HCT116 (cell line): ENCODE measurements around the gene PGLYRP4. TPM values are rescaled to one million over a fixed set of nuclear protein-coding genes. Genes with fewer than 3 reads are reported as not detected.

ENCODE experiments used
- ATAC-seq: fragments of 200-7000 bp; cut with Tn5 transposase; 2 replicates; pipeline ENCODE4 v1.9.1; 2020; ENCODE audit warnings: mild to moderate bottlenecking, moderate library complexity
- BruUV-seq: library from RNA; stranded (reverse); fragments of 400-500 nt; replicated peaks from 2 replicates; lab custom pipeline; 2021; lab: Mats Ljungman, UMichigan
- CTCF ChIA-PET: fragments of 300-600 bp; sonication (Branson Sonifier 250); formaldehyde crosslinking; loops from one replicate; lab custom pipeline; 2021; ENCODE audit warnings: antibody characterized with exemption; lab: Charles Lee
- POLR2A ChIA-PET: fragments of 300-600, 350-600 bp; sonication (Branson Sonifier 250); formaldehyde crosslinking; loops from one replicate; lab custom pipeline; 2021; ENCODE audit warnings: antibody characterized with exemption; lab: Charles Lee
- RAD21 ChIA-PET, 2 experiments: fragments of 300-600 bp; sonication (Branson Sonifier 250); formaldehyde crosslinking; loops; one replicate each; lab custom pipeline; 2023; ENCODE audit warnings: low total read pairs in 2 of 2; ENCODE audit not compliant: uncharacterized antibody in 2 of 2, unreplicated experiment in 2 of 2, low non-redundant PET in 1 of 2; lab: Charles Lee
- DNase-seq: peaks from one replicate; pipeline ENCODE4 v3.0.0-alpha.2; 2010; ENCODE audit warnings: low read depth, low spot score
- H2AFZ ChIP-seq: fragments of 200-600 bp; shearing (Covaris generic), sonication (generic); 2 replicates; pipeline ENCODE4 v1.6.1; 2017; ENCODE audit warnings: low read depth, mixed run types, mixed read lengths, antibody characterized with exemption, low read length; ENCODE audit not compliant: poor library complexity, severe bottlenecking
- H3K27ac ChIP-seq: 2 replicates; pipeline ENCODE4 v1.5.1; 2012; ENCODE audit warnings: low read depth, low read length
- H3K27me3 ChIP-seq: fragments of 200-600 bp; sonication (generic); 2 replicates; pipeline ENCODE4 v1.6.1; 2016; ENCODE audit warnings: mixed run types, low read length, mixed read lengths; ENCODE audit not compliant: insufficient read depth
- H3K36me3 ChIP-seq, 2 experiments: fragments of 200-500 bp in 1 of 2; fragments of 200-600 bp in 1 of 2; sonication (Bioruptor generic) in 1 of 2; sonication (generic) in 1 of 2; 2 replicates each; pipeline versions ENCODE4 v1.5.1 to v1.6.1; 2014 to 2016; ENCODE audit warnings: low read length in 2 of 2, inconsistent platforms in 1 of 2, mixed read lengths in 1 of 2, mixed run types in 1 of 2; ENCODE audit not compliant: insufficient read depth in 2 of 2, control insufficient read depth in 1 of 2
- H3K4me1 ChIP-seq, 2 experiments: fragments of 200-600 bp in 1 of 2; sonication (generic) in 1 of 2; 2 replicates each; pipeline versions ENCODE4 v1.5.1 to v1.6.1; 2012 to 2017; ENCODE audit warnings: low read length in 2 of 2, inconsistent platforms in 1 of 2, mild to moderate bottlenecking in 1 of 2, mixed read lengths in 1 of 2, mixed run types in 1 of 2, moderate library complexity in 1 of 2; ENCODE audit not compliant: insufficient read depth in 2 of 2, control insufficient read depth in 1 of 2
- H3K4me2 ChIP-seq: fragments of 200-600 bp; sonication (generic); 2 replicates; pipeline ENCODE4 v1.6.1; 2017; ENCODE audit warnings: mixed run types, low read length, mixed read lengths
- H3K4me3 ChIP-seq, 2 experiments: fragments of 200-600 bp in 1 of 2; sonication (generic) in 1 of 2; replicated peaks in 1 of 2; 2 replicates each; pipeline ENCODE4 v1.5.1; 2011 to 2016; ENCODE audit warnings: low read length in 2 of 2, control low read depth in 1 of 2, low read depth in 1 of 2, mild to moderate bottlenecking in 1 of 2, mixed read lengths in 1 of 2, mixed run types in 1 of 2
- H3K79me2 ChIP-seq: fragments of 200-600 bp; sonication (generic); 2 replicates; pipeline ENCODE4 v1.6.1; 2017; ENCODE audit warnings: mild to moderate bottlenecking, mixed run types, low read length, moderate library complexity, mixed read lengths; ENCODE audit not compliant: insufficient read depth
- H3K9ac ChIP-seq: fragments of 200-600 bp; sonication (generic); 2 replicates; pipeline ENCODE4 v1.6.1; 2016; ENCODE audit warnings: low read length, mixed read lengths
- H3K9me2 ChIP-seq: fragments of 200-600 bp; sonication (generic), shearing (Covaris generic); 2 replicates; pipeline ENCODE4 v1.6.1; 2017; ENCODE audit warnings: mixed run types, mild to moderate bottlenecking, moderate library complexity; ENCODE audit not compliant: insufficient read depth
- H3K9me3 ChIP-seq, 2 experiments: fragments of 200-500 bp in 1 of 2; fragments of 200-600 bp in 1 of 2; sonication (Bioruptor generic) in 1 of 2; sonication (generic) in 1 of 2; 2 replicates each; pipeline ENCODE4 v1.6.1; 2014 to 2017; ENCODE audit warnings: low read length in 2 of 2, mixed read lengths in 2 of 2, inconsistent platforms in 1 of 2, low read depth in 1 of 2, mild to moderate bottlenecking in 1 of 2, mixed run types in 1 of 2, moderate library complexity in 1 of 2; ENCODE audit not compliant: control insufficient read depth in 1 of 2, insufficient read depth in 1 of 2
- H4K20me1 ChIP-seq: fragments of 200-600 bp; sonication (generic), shearing (Covaris generic); 2 replicates; pipeline ENCODE4 v1.6.1; 2017; ENCODE audit warnings: mixed run types, mild to moderate bottlenecking, moderate library complexity; ENCODE audit not compliant: insufficient read depth
- CEBPB ChIP-seq: IDR thresholded peaks from 2 replicates; pipeline ENCODE4 v1.6.1; 2012; ENCODE audit warnings: low read depth
- EGR1 ChIP-seq: IDR thresholded peaks from 2 replicates; pipeline ENCODE4 v1.6.1; 2012; ENCODE audit warnings: low read depth
- EZH2phosphoT487 ChIP-seq: fragments of 200-600 bp; IDR thresholded peaks from 2 replicates; pipeline ENCODE4 v1.6.1; 2018; ENCODE audit warnings: antibody characterized with exemption, borderline replicate concordance
- POLR2A ChIP-seq: IDR thresholded peaks from 2 replicates; pipeline ENCODE4 v1.7.0; 2011; ENCODE audit warnings: borderline replicate concordance; ENCODE audit not compliant: insufficient read depth, insufficient read length; ENCODE audit errors: extremely low read depth
- RAD21 ChIP-seq: IDR thresholded peaks from 2 replicates; pipeline ENCODE4 v1.6.1; 2012; ENCODE audit warnings: low read depth, mild to moderate bottlenecking
- SP1 ChIP-seq: IDR thresholded peaks from 2 replicates; pipeline ENCODE4 v1.6.1; 2012; ENCODE audit warnings: low read depth
- SRF ChIP-seq: IDR thresholded peaks from 2 replicates; pipeline ENCODE4 v1.6.1; 2012; ENCODE audit warnings: low read depth
- intact Hi-C: fragments of 100-400 bp; cut with micrococcal nuclease; formaldehyde crosslinking; loops from 2 replicates; pipeline ENCODE4 v1.10.0; 2022
- total RNA-seq: library from RNA; stranded (reverse); gene quantifications from one replicate; pipeline ENCODE4 v1.2.1, GENCODE V29; 2021; ENCODE audit not compliant: unreplicated experiment
- TF ChIP-seq, protein P1 (sequence below): IDR thresholded peaks from 2 replicates; pipeline ENCODE4 v1.6.1; 2011; ENCODE audit warnings: mild to moderate bottlenecking, low read length, moderate library complexity; ENCODE audit not compliant: insufficient replicate concordance; ENCODE audit errors: extremely low read depth

The PGLYRP4 gene
- total RNA-seq, 1 experiment from 2014 or later = not detected

DNA sequence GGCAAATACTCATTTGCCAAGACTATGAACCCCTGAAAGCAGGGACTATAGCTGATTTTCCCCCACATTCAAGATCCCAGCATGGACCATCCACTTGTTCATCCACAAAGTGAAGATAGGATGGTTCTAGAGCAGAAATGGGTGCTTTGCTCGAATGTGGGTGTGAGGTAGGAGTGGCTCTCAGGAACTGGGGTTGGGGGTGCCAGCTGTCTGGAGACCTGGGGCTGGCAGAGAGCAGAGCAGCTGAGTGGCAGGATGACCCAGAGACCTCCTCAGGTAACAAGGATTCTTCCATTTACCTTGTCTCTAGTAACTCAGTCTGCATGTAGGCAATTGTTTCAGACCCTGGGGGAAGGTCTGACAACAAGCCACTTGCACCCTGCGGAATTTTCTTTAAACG lies 15.0 kb upstream of the PGLYRP4 start:
- ATAC-seq = no peak
- Histone ChIP-seq H3K4me1 (no peaks in the 10 kb centered on the region), H3K9ac (no peak overlapping the region), H3K79me2 (no peaks in the 10 kb centered on the region), H3K4me2 (no peak overlapping the region), H3K9me2 (no peaks in the 10 kb centered on the region), H3K27me3 (peaks cover 27% of the 10 kb centered on the region), H3K36me3 (no peaks in the 10 kb centered on the region), H3K9me3 (no peaks in the 10 kb centered on the region), H4K20me1 (no peaks in the 10 kb centered on the region), H3K27ac (no peak overlapping the region), H2AFZ (no peak overlapping the region), H3K4me3 (no peak overlapping the region)
- DNase-seq = no peak
- BruUV-seq = no TSS peak
- intact Hi-C loops = no loop called here
- RAD21 ChIA-PET = no interaction called here
- CTCF ChIA-PET = interaction anchor here (1.1 kb wide), 1 partner anchor 10 kb away, joined by 5 read pairs; no protein-coding TSS in a partner anchor
- TF ChIP-seq EZH2phosphoT487 (no peak), SP1 (no peak), SRF (no peak), EGR1 (no peak), RAD21 (no peak)
- TF ChIP-seq, protein P1, sequence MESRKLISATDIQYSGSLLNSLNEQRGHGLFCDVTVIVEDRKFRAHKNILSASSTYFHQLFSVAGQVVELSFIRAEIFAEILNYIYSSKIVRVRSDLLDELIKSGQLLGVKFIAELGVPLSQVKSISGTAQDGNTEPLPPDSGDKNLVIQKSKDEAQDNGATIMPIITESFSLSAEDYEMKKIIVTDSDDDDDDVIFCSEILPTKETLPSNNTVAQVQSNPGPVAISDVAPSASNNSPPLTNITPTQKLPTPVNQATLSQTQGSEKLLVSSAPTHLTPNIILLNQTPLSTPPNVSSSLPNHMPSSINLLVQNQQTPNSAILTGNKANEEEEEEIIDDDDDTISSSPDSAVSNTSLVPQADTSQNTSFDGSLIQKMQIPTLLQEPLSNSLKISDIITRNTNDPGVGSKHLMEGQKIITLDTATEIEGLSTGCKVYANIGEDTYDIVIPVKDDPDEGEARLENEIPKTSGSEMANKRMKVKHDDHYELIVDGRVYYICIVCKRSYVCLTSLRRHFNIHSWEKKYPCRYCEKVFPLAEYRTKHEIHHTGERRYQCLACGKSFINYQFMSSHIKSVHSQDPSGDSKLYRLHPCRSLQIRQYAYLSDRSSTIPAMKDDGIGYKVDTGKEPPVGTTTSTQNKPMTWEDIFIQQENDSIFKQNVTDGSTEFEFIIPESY = no peak
- POLR2A ChIA-PET = no interaction called here

DNA sequence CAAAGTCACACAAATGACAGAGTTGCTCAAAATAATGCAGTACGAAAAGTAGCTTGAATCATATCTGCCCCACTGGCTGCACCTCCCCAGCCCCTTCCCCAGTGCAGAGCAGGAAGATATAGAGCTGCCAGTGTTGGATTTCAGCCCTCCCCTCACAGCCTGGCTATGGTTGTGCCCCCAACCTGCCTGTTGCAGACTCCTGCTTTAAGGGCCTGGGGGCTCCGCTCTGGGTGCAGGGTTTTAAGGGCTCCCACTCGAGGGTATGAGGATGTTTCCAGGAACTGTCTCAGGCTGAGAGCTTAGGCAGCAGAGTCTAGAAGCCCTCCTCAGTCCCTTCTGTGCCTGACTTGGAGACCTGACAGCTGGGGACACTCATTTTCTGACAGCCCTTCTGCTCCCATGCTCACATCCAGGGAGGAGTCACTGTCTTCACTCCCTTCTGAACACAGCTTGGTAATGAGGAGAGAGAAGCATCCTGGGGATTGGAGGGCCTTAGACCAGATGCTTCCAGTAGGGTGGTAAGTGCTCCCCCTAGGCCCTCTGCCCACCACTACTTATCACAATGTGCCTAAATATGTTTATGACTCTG lies 13.6 kb upstream of the PGLYRP4 start:
- Histone ChIP-seq H3K4me2 (no peak overlapping the region), H3K9ac (no peak overlapping the region), H3K4me1 (no peaks in the 10 kb centered on the region), H2AFZ (no peak overlapping the region), H4K20me1 (no peaks in the 10 kb centered on the region), H3K27ac (no peak overlapping the region), H3K9me3 (no peaks in the 10 kb centered on the region), H3K9me2 (no peaks in the 10 kb centered on the region), H3K27me3 (peaks cover 27% of the 10 kb centered on the region), H3K36me3 (no peaks in the 10 kb centered on the region), H3K79me2 (no peaks in the 10 kb centered on the region), H3K4me3 (no peak overlapping the region)
- no peak for TF ChIP-seq EZH2phosphoT487
- no peak for TF ChIP-seq POLR2A
- no peak for TF ChIP-seq CEBPB
- intact Hi-C loops = no loop called here
- ChIA-PET POLR2A (no interaction called here), CTCF (interaction anchor here (1.4 kb wide), 1 partner anchor 10 kb away, joined by 3 read pairs; no protein-coding TSS in a partner anchor), RAD21 (no interaction called here)
- no TSS peak for BruUV-seq
- DNase-seq (no peak), ATAC-seq (no peak)
